Natural killer cell (primary cell): ENCODE results near the gene CHMP1B. TPM values are rescaled to one million over a fixed set of nuclear protein-coding genes. Genes with fewer than 3 reads are reported as not detected.

Source experiments
- ATAC-seq, 3 donors: fragments of 150-1000 bp in 2 of 3; fragments of 200-7000 bp in 1 of 3; cut with Tn5 transposase; 1 replicate in 1 of 3; 2 replicates in 2 of 3; pipeline ENCODE4 v1.10.0; 2021; ENCODE audit warnings: mild to moderate bottlenecking in 2 of 3, moderate library complexity in 2 of 3
- DNase-seq, 2 donors: peaks; one replicate each; pipeline versions ENCODE4 v3.0.0 to v3.0.0-alpha.2; 2013 to 2021; ENCODE audit warnings: mixed read lengths in 1 of 2
- H3K27ac ChIP-seq: one replicate; pipeline ENCODE4 v1.5.1; 2013; ENCODE audit warnings: mild to moderate bottlenecking, low read length
- H3K27me3 ChIP-seq: one replicate; pipeline ENCODE4 v1.6.1; 2013; ENCODE audit warnings: low read length; ENCODE audit not compliant: control insufficient read depth, insufficient read depth
- H3K36me3 ChIP-seq: one replicate; pipeline ENCODE4 v1.6.1; 2013; ENCODE audit warnings: low read length; ENCODE audit not compliant: control insufficient read depth, insufficient read depth
- H3K4me1 ChIP-seq: one replicate; pipeline ENCODE4 v1.6.1; 2013; ENCODE audit warnings: low read length; ENCODE audit not compliant: control insufficient read depth, insufficient read depth
- H3K4me3 ChIP-seq: one replicate; pipeline ENCODE4 v1.5.1; 2013; ENCODE audit warnings: low read length
- H3K9me3 ChIP-seq: one replicate; pipeline ENCODE4 v1.6.1; 2013; ENCODE audit warnings: low read length; ENCODE audit not compliant: control insufficient read depth, insufficient read depth
- H3K27ac Mint-ChIP-seq, 2 donors: one replicate each; pipeline ENCODE4 v1.8.0; 2022; ENCODE audit warnings: mild to moderate bottlenecking in 2 of 2, mixed read lengths in 2 of 2, moderate library complexity in 1 of 2
- H3K27me3 Mint-ChIP-seq, 2 donors: one replicate each; pipeline ENCODE4 v1.8.0; 2022; ENCODE audit warnings: low read depth in 2 of 2, mixed read lengths in 2 of 2
- H3K36me3 Mint-ChIP-seq: one replicate; pipeline ENCODE4 v1.8.0; 2022; ENCODE audit warnings: mixed read lengths
- H3K4me1 Mint-ChIP-seq, 2 donors: one replicate each; pipeline ENCODE4 v1.8.0; 2022; ENCODE audit warnings: mixed read lengths in 2 of 2
- H3K4me3 Mint-ChIP-seq: one replicate; pipeline ENCODE4 v1.8.0; 2022; ENCODE audit warnings: mild to moderate bottlenecking, moderate library complexity, mixed read lengths
- H3K9me3 Mint-ChIP-seq, 2 donors: one replicate each; pipeline ENCODE4 v1.8.0; 2022; ENCODE audit warnings: mixed read lengths in 2 of 2
- WGBS: methylation state at CpG from one replicate; pipeline ENCODE4 v1.1.7; 2013; ENCODE audit warnings: missing lambda C conversion rate; ENCODE audit not compliant: insufficient coverage; 5-methylcytosine and 5-hydroxymethylcytosine counted together
- intact Hi-C: fragments of 100-400 bp; cut with micrococcal nuclease; formaldehyde crosslinking; loops from one replicate; pipeline ENCODE4 v1.14.2; 2022
- total RNA-seq, 4 donors: library from RNA; stranded (reverse); fragments of 120-200 nt in 1 of 4; gene quantifications; one replicate each; pipeline versions ENCODE4 v1.2.3 to v1.2.4, GENCODE V29; 2013 to 2022
- TF ChIP-seq, protein P1 (sequence below): fragments of 200-600 bp; IDR thresholded peaks from one replicate; pipeline ENCODE4 v1.8.0; 2022; ENCODE audit warnings: antibody characterized with exemption

CHMP1B gene
- total RNA-seq, 3 donors from 2014 or later (not counting 1 experiment from before 2014, with no cell fraction given): 99.4 to 132 (median 110) TPM

DNA sequence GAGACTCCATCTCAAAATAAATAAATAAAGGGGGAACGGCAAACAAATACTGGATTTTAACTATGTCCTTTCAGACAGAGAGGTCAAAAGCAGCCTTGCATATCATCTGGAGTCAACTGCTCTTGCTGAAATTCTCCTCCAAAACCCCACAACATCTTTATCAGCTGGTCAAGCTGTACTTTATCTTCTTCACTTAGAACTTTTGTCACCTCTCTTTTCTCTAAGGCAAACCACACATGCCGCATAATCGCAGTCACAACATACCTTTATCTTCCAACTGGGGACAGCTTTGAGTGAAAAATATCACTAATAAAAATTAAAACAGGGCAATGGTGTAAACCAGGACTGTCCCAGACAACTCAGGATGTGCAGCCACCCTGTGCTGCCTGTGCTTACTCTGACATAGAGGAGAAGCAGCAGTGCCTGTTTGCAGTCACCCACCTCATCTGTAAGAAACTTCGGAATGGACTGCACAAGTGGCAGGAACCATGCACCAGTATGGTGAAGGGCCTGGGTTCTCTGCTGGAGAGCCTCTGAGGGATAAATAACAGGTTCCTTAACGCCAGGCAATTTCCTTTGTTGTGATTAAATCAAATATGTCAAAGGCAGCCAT lies 50.7 kb downstream of the CHMP1B start:
- H3K9me3 ChIP-seq: no peaks in the 10 kb centered on the region
- DNase-seq: no peak
- peaks cover 18% of the 10 kb centered on the region for H3K36me3 Mint-ChIP-seq
- H3K27me3 Mint-ChIP-seq: no peaks in the 10 kb centered on the region
- no peaks in the 10 kb centered on the region for H3K9me3 Mint-ChIP-seq
- intact Hi-C loops: no loop called here
- no peak overlapping the region for H3K4me3 Mint-ChIP-seq
- H3K36me3 ChIP-seq: peaks cover 33% of the 10 kb centered on the region
- ATAC-seq: no peak
- no peaks in the 10 kb centered on the region for H3K27me3 ChIP-seq
- WGBS: 93% methylated on average over 5 of the region's 5 CpGs
- H3K27ac Mint-ChIP-seq: peak overlapping the region in 1 of 2 donors; percentile 31
- H3K4me1 ChIP-seq: peaks cover 6% of the 10 kb centered on the region
- no peak overlapping the region for H3K27ac ChIP-seq
- TF ChIP-seq, protein P1, sequence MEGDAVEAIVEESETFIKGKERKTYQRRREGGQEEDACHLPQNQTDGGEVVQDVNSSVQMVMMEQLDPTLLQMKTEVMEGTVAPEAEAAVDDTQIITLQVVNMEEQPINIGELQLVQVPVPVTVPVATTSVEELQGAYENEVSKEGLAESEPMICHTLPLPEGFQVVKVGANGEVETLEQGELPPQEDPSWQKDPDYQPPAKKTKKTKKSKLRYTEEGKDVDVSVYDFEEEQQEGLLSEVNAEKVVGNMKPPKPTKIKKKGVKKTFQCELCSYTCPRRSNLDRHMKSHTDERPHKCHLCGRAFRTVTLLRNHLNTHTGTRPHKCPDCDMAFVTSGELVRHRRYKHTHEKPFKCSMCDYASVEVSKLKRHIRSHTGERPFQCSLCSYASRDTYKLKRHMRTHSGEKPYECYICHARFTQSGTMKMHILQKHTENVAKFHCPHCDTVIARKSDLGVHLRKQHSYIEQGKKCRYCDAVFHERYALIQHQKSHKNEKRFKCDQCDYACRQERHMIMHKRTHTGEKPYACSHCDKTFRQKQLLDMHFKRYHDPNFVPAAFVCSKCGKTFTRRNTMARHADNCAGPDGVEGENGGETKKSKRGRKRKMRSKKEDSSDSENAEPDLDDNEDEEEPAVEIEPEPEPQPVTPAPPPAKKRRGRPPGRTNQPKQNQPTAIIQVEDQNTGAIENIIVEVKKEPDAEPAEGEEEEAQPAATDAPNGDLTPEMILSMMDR: no peak
- H3K4me1 Mint-ChIP-seq: peaks cover 8 to 15% of the 10 kb centered on the region in 2 donors
- no peak overlapping the region for H3K4me3 ChIP-seq

DNA sequence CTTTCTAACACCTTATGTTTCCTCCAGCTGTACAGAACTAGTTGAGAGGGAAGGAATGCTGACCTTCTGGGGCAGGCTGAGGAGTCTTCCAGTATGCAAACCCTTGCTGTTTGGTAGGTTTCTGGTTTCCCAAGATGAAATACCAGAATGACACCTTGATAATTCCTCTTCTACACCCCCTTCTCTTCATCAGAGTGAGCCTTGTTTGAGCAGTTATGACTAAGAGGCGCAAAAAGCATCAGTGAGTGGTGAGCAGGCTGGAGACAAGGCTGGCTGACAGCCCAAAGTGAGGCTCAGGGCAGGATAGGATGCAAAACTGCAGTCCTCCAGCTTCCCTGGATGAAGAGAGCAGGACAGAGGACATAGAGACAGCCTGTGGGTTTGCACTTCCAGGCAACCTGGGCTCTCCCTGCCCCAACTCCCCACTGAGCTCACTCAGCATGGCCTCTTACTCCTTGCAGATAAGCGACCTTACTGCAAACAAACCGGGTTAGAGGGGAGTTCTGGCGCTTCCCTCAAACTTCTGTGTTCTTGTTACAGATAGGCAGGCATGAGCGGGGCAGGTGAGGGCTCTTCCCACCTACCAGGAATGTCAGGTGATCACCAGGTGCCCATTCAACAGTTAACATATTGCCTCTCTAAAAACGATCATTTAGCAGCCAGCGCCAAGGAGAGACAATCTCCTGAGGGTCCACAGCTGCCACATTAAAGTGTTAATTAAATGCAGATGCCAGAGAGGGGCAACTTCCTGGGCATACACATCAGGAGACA lies 51.5 kb downstream of the CHMP1B start:
- peak overlapping the region in 1 of 2 donors; percentile 31 for H3K27ac Mint-ChIP-seq
- TF ChIP-seq, protein P1: no peak
- intact Hi-C loops: no loop called here

More for the DNA sequence above, 51.5 kb downstream of the CHMP1B start:
- H3K4me3 ChIP-seq: no peak overlapping the region
- 91% methylated on average over 7 of the region's 7 CpGs for WGBS
- H3K27me3 ChIP-seq: no peaks in the 10 kb centered on the region
- ATAC-seq (no peak), DNase-seq (no peak)
- H3K4me3 Mint-ChIP-seq: no peak overlapping the region
- peaks cover 12% of the 10 kb centered on the region for H3K36me3 Mint-ChIP-seq
- peaks cover 14 to 23% of the 10 kb centered on the region in 2 donors for H3K4me1 Mint-ChIP-seq
- H3K27ac ChIP-seq: no peak overlapping the region
- H3K9me3 Mint-ChIP-seq: no peaks in the 10 kb centered on the region
- H3K27me3 Mint-ChIP-seq: no peaks in the 10 kb centered on the region
- H3K9me3 ChIP-seq: no peaks in the 10 kb centered on the region
- H3K4me1 ChIP-seq: peaks cover 13% of the 10 kb centered on the region
- peaks cover 28% of the 10 kb centered on the region for H3K36me3 ChIP-seq

Other genes starting within 250 kb of the CHMP1B start
- not detected for gene SLC35G4, start 241.8 kb upstream of the CHMP1B start, total RNA-seq
- gene GNAL, start 162.1 kb upstream of the CHMP1B start, total RNA-seq: 10 to 100 TPM; 10.9 to 15.0 (median 12.6) TPM
- gene MPPE1, start 56.9 kb downstream of the CHMP1B start, total RNA-seq: 100 to 1,000 TPM in 2 of 3 donors, 10 to 100 TPM in 1; 98.3 to 110 (median 105) TPM
- 1 to 10 TPM; 2.7 to 6.6 (median 3.6) TPM for gene IMPA2, start 130.1 kb downstream of the CHMP1B start, total RNA-seq
- gene ANKRD62, start 242.4 kb downstream of the CHMP1B start, total RNA-seq: not detected